Lung (tissue), 12 donors: Measurements from ENCODE around the gene APOO. TPM values are rescaled to one million over a fixed set of nuclear protein-coding genes. Genes with fewer than 3 reads are reported as not detected.

ENCODE experiments used
- ATAC-seq: fragments of 200-7000 bp; cut with Tn5 transposase; one replicate; pipeline ENCODE4 v1.9.1; 2020; ENCODE audit warnings: moderate number of reproducible peaks; ENCODE audit not compliant: insufficient read depth, low FRiP score
- DNase-seq, 3 donors: peaks; one replicate each; pipeline ENCODE4 v3.0.0-alpha.2; 2013 to 2017
- H3K27ac ChIP-seq, 2 donors: one replicate each; pipeline ENCODE4 v1.5.1; 2013; ENCODE audit warnings: mild to moderate bottlenecking in 2 of 2, moderate library complexity in 2 of 2, control low read depth in 1 of 2, inconsistent platforms in 1 of 2, low read depth in 1 of 2, low read length in 1 of 2
- H3K27me3 ChIP-seq, 3 donors: one replicate each; pipeline ENCODE4 v1.5.1; 2013; ENCODE audit warnings: low read length in 2 of 3; ENCODE audit not compliant: control insufficient read depth in 3 of 3, insufficient read depth in 3 of 3
- H3K36me3 ChIP-seq, 4 donors: one replicate each; pipeline ENCODE4 v1.5.1; 2013; ENCODE audit warnings: low read length in 4 of 4, mild to moderate bottlenecking in 1 of 4, moderate library complexity in 1 of 4; ENCODE audit not compliant: control insufficient read depth in 4 of 4, insufficient read depth in 4 of 4
- H3K4me1 ChIP-seq, 5 donors: one replicate each; pipeline ENCODE4 v1.5.1; 2013; ENCODE audit warnings: low read length in 5 of 5, mild to moderate bottlenecking in 2 of 5, moderate library complexity in 1 of 5; ENCODE audit not compliant: control insufficient read depth in 5 of 5, insufficient read depth in 5 of 5
- H3K4me3 ChIP-seq: one replicate; pipeline ENCODE4 v1.5.1; 2013; ENCODE audit warnings: mild to moderate bottlenecking, control low read depth, moderate library complexity
- H3K9ac ChIP-seq, 2 donors: one replicate each; pipeline ENCODE4 v1.5.1; 2013; ENCODE audit warnings: low read length in 2 of 2, control low read depth in 1 of 2; ENCODE audit not compliant: insufficient read depth in 1 of 2
- H3K9me3 ChIP-seq, 4 donors: one replicate each; pipeline ENCODE4 v1.5.1; 2013; ENCODE audit warnings: low read length in 3 of 4, mild to moderate bottlenecking in 1 of 4, moderate library complexity in 1 of 4; ENCODE audit not compliant: control insufficient read depth in 4 of 4, insufficient read depth in 3 of 4
- CTCF ChIP-seq: IDR thresholded peaks from 2 replicates; pipeline ENCODE4 v1.5.1; 2012; ENCODE audit warnings: mild to moderate bottlenecking; ENCODE audit errors: control extremely low read depth, extremely low read depth
- WGBS, 2 donors: extraction: QIAGEN DNeasy Blood & Tissue Kit; methylation state at CpG; one replicate each; pipeline ENCODE4 v1.1.7; 2013; 5-methylcytosine and 5-hydroxymethylcytosine counted together
- polyA plus RNA-seq, 2 donors: library from polyadenylated mRNA; stranded (reverse); fragments of 200-250 nt; gene quantifications; one replicate each; pipeline ENCODE4 v1.2.1, GENCODE V29; 2013
- total RNA-seq, 2 donors: library from RNA; depleted of rRNA in 1 of 2; stranded (reverse); fragments of >200 nt in 1 of 2; gene quantifications; one replicate each; pipeline ENCODE4 v1.2.1, GENCODE V29; 2014 to 2021
- donor health status: control.
- donor health status: control.
- donor health status: Bipolar disorder and iron deficiency.
- donor health status: healthy.
- donor health status: DM: yes; HTN: yes; CAD: no.

APOO gene
- total and polyA plus RNA-seq, 4 donors = 8.9 to 25.0 (median 22.6) TPM

GRCh38 chrX:23799469-23800065, 108.2 kb downstream of the APOO start:
- no peaks in the 10 kb centered on the region for H3K36me3 ChIP-seq
- TF ChIP-seq CTCF = no peak
- peak overlapping the region in 1 of 2 donors; percentile 40 for H3K27ac ChIP-seq
- peaks cover 3 to 31% (median 11%) of the 10 kb centered on the region in 5 donors for H3K4me1 ChIP-seq
- WGBS, 2 donors = 69 to 71% methylated on average over 6 of the region's 6 CpGs
- ATAC-seq (no peak), DNase-seq (peak in 1 of 3 donors; percentile 36)
- H3K9me3 ChIP-seq = no peaks in the 10 kb centered on the region
- H3K4me3 ChIP-seq = no peak overlapping the region
- H3K27me3 ChIP-seq = peaks cover 0 to 4% (median 0%) of the 10 kb centered on the region in 3 donors
- H3K9ac ChIP-seq = no peak overlapping the region

DNA sequence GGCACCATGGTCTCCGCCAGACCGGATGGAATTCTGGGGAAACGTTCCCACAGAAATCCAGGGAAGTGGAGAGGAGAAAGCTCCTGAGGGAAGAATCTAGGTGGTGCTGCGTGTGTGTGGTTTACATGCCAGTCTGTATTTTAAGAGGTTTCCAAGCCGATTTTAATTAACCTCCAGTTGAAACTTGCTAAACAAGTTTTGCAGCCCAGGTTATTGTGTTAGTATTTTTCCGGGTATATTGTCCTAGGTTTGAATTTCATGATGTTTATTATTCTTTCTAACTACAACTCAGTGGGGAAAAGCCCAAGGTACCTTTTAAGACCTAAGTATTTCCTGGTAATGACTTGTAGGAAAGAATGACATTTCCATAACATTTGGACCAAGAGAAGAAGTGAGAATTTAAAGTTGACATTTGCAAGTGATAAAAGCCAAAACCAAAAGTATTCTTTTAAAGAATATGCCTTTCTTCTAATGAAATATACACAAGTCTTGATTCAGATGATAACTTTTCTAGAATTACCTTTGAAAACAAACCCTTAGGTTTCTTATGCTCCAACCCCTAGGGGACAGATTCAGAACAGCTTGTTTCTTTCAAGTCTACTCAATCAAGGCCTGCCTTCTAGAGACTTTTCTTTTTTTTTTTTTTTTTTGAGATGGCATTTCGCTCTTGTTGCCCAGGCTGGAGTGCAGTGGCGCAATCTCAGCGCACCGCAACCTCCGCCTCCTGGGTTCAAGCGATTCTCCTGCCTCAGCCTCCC, 110.2 kb downstream of the APOO start:
- no peak for TF ChIP-seq CTCF
- ATAC-seq (no peak), DNase-seq (peak in 2 of 3 donors; percentile 52 to 64)
- Histone ChIP-seq H3K36me3 (no peaks in the 10 kb centered on the region), H3K4me1 (peaks cover 0 to 31% (median 13%) of the 10 kb centered on the region in 5 donors), H3K27ac (peak overlapping the region; percentile 61 to 74), H3K27me3 (no peaks in the 10 kb centered on the region), H3K9ac (no peak overlapping the region), H3K4me3 (no peak overlapping the region), H3K9me3 (no peaks in the 10 kb centered on the region)
- 69 to 85% methylated on average over 12 of the region's 12 CpGs for WGBS, 2 donors

GRCh38 chrX:23795221-23795620, 112.5 kb downstream of the APOO start:
- ATAC-seq (no peak), DNase-seq (peak in 2 of 3 donors; percentile 41 to 54)
- H3K9me3 ChIP-seq = no peaks in the 10 kb centered on the region
- TF ChIP-seq CTCF = no peak
- H3K9ac ChIP-seq = no peak overlapping the region
- H3K4me1 ChIP-seq = peaks cover 0 to 31% (median 13%) of the 10 kb centered on the region in 5 donors
- no peaks in the 10 kb centered on the region for H3K36me3 ChIP-seq
- no peak overlapping the region for H3K4me3 ChIP-seq
- 73 to 85% methylated on average over 8 of the region's 8 CpGs for WGBS, 2 donors
- H3K27me3 ChIP-seq = no peaks in the 10 kb centered on the region
- peak overlapping the region in 1 of 2 donors; percentile 24 for H3K27ac ChIP-seq
